H1 (cell line): ENCODE measurements around the gene ARF3. TPM values are rescaled to one million over a fixed set of nuclear protein-coding genes. Genes with fewer than 3 reads are reported as not detected.

Experiments
- CTCF ChIA-PET: fragments of 300-600 bp; sonication (Branson Sonifier 250); formaldehyde crosslinking; loops from one replicate; lab custom pipeline; 2021; ENCODE audit not compliant: partially characterized antibody; lab: Charles Lee
- POLR2A ChIA-PET: fragments of 300-600 bp; sonication (Branson Sonifier 250); formaldehyde crosslinking; loops from one replicate; lab custom pipeline; 2021; ENCODE audit warnings: inconsistent platforms; ENCODE audit not compliant: partially characterized antibody; lab: Charles Lee
- DNase-seq, 2 experiments: peaks; one replicate each; pipeline versions ENCODE4 v3.0.0 to v3.0.0-alpha.2; 2010 to 2022; ENCODE audit warnings: low spot score in 2 of 2, low read depth in 1 of 2, mixed read lengths in 1 of 2
- FAIRE-seq: peaks from 2 replicates; lab custom pipeline; 2011; peaks lifted over from hg19 to GRCh38; lab: Jason Lieb, UNC
- H2AFZ ChIP-seq: 2 replicates; pipeline ENCODE4 v1.8.1; 2012; ENCODE audit warnings: low read length, inconsistent platforms
- H2AK5ac ChIP-seq: 2 replicates; pipeline ENCODE4 v1.6.1; 2013; ENCODE audit warnings: low read depth, low read length
- H2BK120ac ChIP-seq: replicated peaks from 2 replicates; pipeline ENCODE3; 2013; ENCODE audit warnings: low read depth, low read length, inconsistent platforms
- H2BK12ac ChIP-seq: 2 replicates; pipeline ENCODE4 v1.6.1; 2013; ENCODE audit warnings: low read depth, low read length
- H2BK15ac ChIP-seq: 2 replicates; pipeline ENCODE4 v1.6.1; 2013; ENCODE audit warnings: low read length
- H2BK20ac ChIP-seq: 2 replicates; pipeline ENCODE4 v1.6.1; 2013; ENCODE audit warnings: low read length
- H2BK5ac ChIP-seq: 2 replicates; pipeline ENCODE4 v1.6.1; 2013; ENCODE audit warnings: low read depth, low read length
- H3K14ac ChIP-seq: 2 replicates; pipeline ENCODE4 v1.6.1; 2013; ENCODE audit warnings: inconsistent platforms; ENCODE audit not compliant: insufficient read length
- H3K18ac ChIP-seq: 2 replicates; pipeline ENCODE4 v1.6.1; 2013; ENCODE audit warnings: low read length; ENCODE audit errors: extremely low read depth
- H3K23ac ChIP-seq: 2 replicates; pipeline ENCODE4 v1.6.1; 2013; ENCODE audit warnings: inconsistent platforms; ENCODE audit not compliant: insufficient read length
- H3K23me2 ChIP-seq: 2 replicates; pipeline ENCODE4 v1.6.1; 2013; ENCODE audit warnings: low read depth, low read length
- H3K27ac ChIP-seq: 2 replicates; pipeline ENCODE4 v1.6.1; 2011; ENCODE audit warnings: low read depth, low read length, inconsistent platforms
- H3K27me3 ChIP-seq, 4 experiments: replicated peaks in 1 of 4; 1 replicate in 1 of 4; 2 replicates in 3 of 4; pipeline versions ENCODE4 v1.6.1 to v1.8.1; 2011 to 2013; ENCODE audit warnings: low read length in 3 of 4, mild to moderate bottlenecking in 3 of 4, inconsistent platforms in 2 of 4, mixed read lengths in 2 of 4, moderate library complexity in 1 of 4; ENCODE audit not compliant: control insufficient read depth in 3 of 4, insufficient read depth in 3 of 4; ENCODE audit errors: extremely low read depth in 1 of 4
- H3K36me3 ChIP-seq, 4 experiments: 2 replicates each; pipeline versions ENCODE4 v1.6.1 to v1.8.1; 2011 to 2013; ENCODE audit warnings: mild to moderate bottlenecking in 4 of 4, low read length in 3 of 4, moderate library complexity in 2 of 4, control low read depth in 1 of 4, inconsistent platforms in 1 of 4; ENCODE audit not compliant: insufficient read depth in 4 of 4, control insufficient read depth in 2 of 4
- H3K4ac ChIP-seq: replicated peaks from 2 replicates; pipeline ENCODE3; 2013; ENCODE audit warnings: low read length, low read depth, mixed read lengths, inconsistent platforms; ENCODE audit not compliant: insufficient read length
- H3K4me1 ChIP-seq, 4 experiments: replicated peaks in 1 of 4; 1 replicate in 1 of 4; 2 replicates in 3 of 4; pipeline versions ENCODE4 v1.6.1 to v1.8.1; 2011 to 2013; ENCODE audit warnings: low read length in 3 of 4, inconsistent platforms in 2 of 4, mixed read lengths in 1 of 4; ENCODE audit not compliant: insufficient read depth in 4 of 4, control insufficient read depth in 3 of 4
- H3K4me2 ChIP-seq, 2 experiments: 2 replicates each; pipeline versions ENCODE4 v1.6.1 to v1.8.1; 2011 to 2013; ENCODE audit warnings: low read depth in 2 of 2, low read length in 2 of 2, control low read depth in 1 of 2, inconsistent platforms in 1 of 2, mild to moderate bottlenecking in 1 of 2; ENCODE audit not compliant: insufficient read depth in 1 of 2
- H3K4me3 ChIP-seq, 4 experiments: fragments of 200-600, 300-600 bp in 1 of 4; sonication (generic), shearing (Covaris generic), sonication (Bioruptor Twin) in 1 of 4; 2 replicates each; pipeline versions ENCODE4 v1.5.1 to v1.8.1; 2011 to 2016; ENCODE audit warnings: low read length in 4 of 4, low read depth in 3 of 4, control low read depth in 2 of 4, inconsistent platforms in 2 of 4, mild to moderate bottlenecking in 2 of 4, mixed read lengths in 1 of 4, moderate library complexity in 1 of 4; ENCODE audit not compliant: insufficient read depth in 2 of 4; ENCODE audit errors: extremely low read depth in 1 of 4
- H3K56ac ChIP-seq: replicated peaks from 2 replicates; pipeline ENCODE3; 2013; ENCODE audit warnings: low read depth, mild to moderate bottlenecking, mixed read lengths, low read length, inconsistent platforms; ENCODE audit not compliant: insufficient read length
- H3K79me1 ChIP-seq: 2 replicates; pipeline ENCODE4 v1.6.1; 2013; ENCODE audit warnings: low read depth, low read length, control low read depth
- H3K79me2 ChIP-seq, 2 experiments: 2 replicates each; pipeline versions ENCODE4 v1.6.1 to v1.8.1; 2012 to 2013; ENCODE audit warnings: low read length in 2 of 2, mild to moderate bottlenecking in 2 of 2, inconsistent platforms in 1 of 2; ENCODE audit not compliant: insufficient read depth in 2 of 2, control insufficient read depth in 1 of 2
- H3K9ac ChIP-seq, 4 experiments: replicated peaks in 1 of 4; 1 replicate in 1 of 4; 2 replicates in 3 of 4; pipeline versions ENCODE4 v1.6.1 to v1.8.1; 2011 to 2013; ENCODE audit warnings: low read depth in 3 of 4, low read length in 3 of 4, control low read depth in 2 of 4, mild to moderate bottlenecking in 2 of 4, moderate library complexity in 2 of 4, inconsistent platforms in 1 of 4; ENCODE audit errors: extremely low read depth in 1 of 4
- H3K9me3 ChIP-seq, 2 experiments: 2 replicates each; pipeline versions ENCODE4 v1.6.1 to v1.8.1; 2012 to 2013; ENCODE audit warnings: mild to moderate bottlenecking in 2 of 2, moderate library complexity in 2 of 2, control low read depth in 1 of 2, inconsistent platforms in 1 of 2, low read depth in 1 of 2, low read length in 1 of 2, mixed read lengths in 1 of 2; ENCODE audit not compliant: insufficient read depth in 2 of 2
- H4K20me1 ChIP-seq, 2 experiments: replicated peaks in 1 of 2; 2 replicates each; pipeline versions ENCODE3 to v1.8.1; 2011 to 2013; ENCODE audit warnings: inconsistent platforms in 2 of 2, low read length in 2 of 2, mild to moderate bottlenecking in 1 of 2; ENCODE audit not compliant: insufficient read depth in 2 of 2, control insufficient read depth in 1 of 2
- H4K5ac ChIP-seq: 2 replicates; pipeline ENCODE4 v1.6.1; 2013; ENCODE audit warnings: low read length, low read depth, mixed read lengths, inconsistent platforms; ENCODE audit not compliant: insufficient read length
- H4K8ac ChIP-seq: 2 replicates; pipeline ENCODE4 v1.8.0; 2013; ENCODE audit warnings: mild to moderate bottlenecking, moderate library complexity, low read length, inconsistent platforms; ENCODE audit not compliant: insufficient read depth; ENCODE audit errors: extremely low read depth
- H4K91ac ChIP-seq: replicated peaks from 2 replicates; pipeline ENCODE3; 2013; ENCODE audit warnings: low read length, mixed read lengths, inconsistent platforms; ENCODE audit not compliant: insufficient read length
- ATF2 ChIP-seq: IDR thresholded peaks from 2 replicates; pipeline ENCODE4 v1.6.1; 2012; ENCODE audit warnings: low read length, inconsistent platforms
- EZH2 ChIP-seq: fragments of 200-600 bp; sonication (generic); IDR thresholded peaks from 2 replicates; pipeline ENCODE4 v1.7.1; 2012; ENCODE audit warnings: low read depth, mild to moderate bottlenecking, moderate library complexity, low read length, inconsistent platforms; ENCODE audit not compliant: severe bottlenecking
- RNF2 ChIP-seq: fragments of 200-900, 300-1000 bp; sonication (generic); IDR thresholded peaks from 2 replicates; pipeline ENCODE4 v1.7.1; 2016; ENCODE audit warnings: borderline replicate concordance, low read depth, mild to moderate bottlenecking, antibody characterized with exemption, low read length; ENCODE audit not compliant: poor library complexity, severe bottlenecking; ENCODE audit errors: missing control alignments
- SUZ12 ChIP-seq: fragments of 200-600 bp; sonication (generic); IDR thresholded peaks from 2 replicates; pipeline ENCODE4 v1.6.1; 2012; ENCODE audit warnings: mild to moderate bottlenecking, inconsistent platforms, low read length, moderate library complexity, mixed read lengths
- TEAD4 ChIP-seq: IDR thresholded peaks from 2 replicates; pipeline ENCODE4 v1.6.1; 2012; ENCODE audit warnings: low read depth, low read length, inconsistent platforms, mixed read lengths
- ZNF274 ChIP-seq: IDR thresholded peaks from 2 replicates; pipeline ENCODE4 v1.7.0; 2012; ENCODE audit warnings: low read length, borderline replicate concordance; ENCODE audit errors: extremely low read depth
- WGBS, 2 experiments: shearing (Covaris generic) in 1 of 2; methylation state at CpG; one replicate each; pipeline versions ENCODE4 v1.1.6 to v1.1.7; 2013 to 2015; ENCODE audit warnings: low lambda C conversion rate in 2 of 2, mixed read lengths in 2 of 2, inconsistent platforms in 1 of 2, low coverage in 1 of 2, missing lambda C conversion rate in 1 of 2; ENCODE audit not compliant: insufficient replicate concordance in 2 of 2, insufficient coverage in 1 of 2, insufficient read length in 1 of 2; ENCODE audit errors: extremely low coverage in 1 of 2, missing lambda C conversion rate in 1 of 2; 5-methylcytosine and 5-hydroxymethylcytosine counted together
- polyA plus RNA-seq, 7 experiments: library from polyadenylated mRNA; depleted of rRNA in 3 of 7; stranded (reverse) in 5 of 7; unstranded in 2 of 7; fragments of >200 nt in 5 of 7; fragments of 200-250 nt in 2 of 7; gene quantifications; 1 replicate in 5 of 7; 2 replicates in 1 of 7; 4 replicates in 1 of 7; pipeline versions ENCODE4 v1.2.1 to v1.2.3, GENCODE V29; 2011 to 2013; ENCODE audit warnings: missing spikeins in 2 of 7, mixed read lengths in 2 of 7
- total RNA-seq: library from RNA; stranded (reverse); fragmentation: NEBNext Ultra II Directional; extraction: Animal tissue kit (Norgen Biotek cat#: 25700); gene quantifications from 2 replicates; pipeline ENCODE4 v1.2.1, GENCODE V29; 2021

Gene ARF3
- total and polyA plus RNA-seq, 2 of the 8 experiments (the other 6 are each of a cell fraction or from before 2014, with no cell fraction given): 231 to 250 TPM

DNA sequence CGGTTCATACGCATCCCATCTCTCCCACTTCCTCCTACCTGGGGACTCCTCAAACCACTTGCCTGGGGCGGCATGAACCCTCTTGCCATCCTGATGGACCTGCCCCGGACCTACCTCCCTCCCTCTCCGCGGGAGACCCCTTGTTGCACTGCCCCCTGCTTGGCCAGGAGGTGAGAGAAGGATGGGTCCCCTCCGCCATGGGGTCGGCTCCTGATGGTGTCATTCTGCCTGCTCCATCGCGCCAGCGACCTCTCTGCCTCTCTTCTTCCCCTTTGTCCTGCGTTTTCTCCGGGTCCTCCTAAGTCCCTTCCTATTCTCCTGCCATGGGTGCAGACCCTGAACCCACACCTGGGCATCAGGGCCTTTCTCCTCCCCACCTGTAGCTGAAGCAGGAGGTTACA is 24.5 kb upstream of the ARF3 start:
- CTCF ChIA-PET: interaction anchor here (0.7 to 40.8 kb wide), 11 partner anchors 9 to 158 kb away, joined by 3 to 1336 read pairs (median 4); partner anchors contain the start of genes ARF3, DDN, WNT1 and WNT10B
- H4K20me1 ChIP-seq: peaks cover 5 to 8% of the 10 kb centered on the region in 2 experiments

More for the DNA sequence above, 24.5 kb upstream of the ARF3 start:
- Histone ChIP-seq H3K4me1 (peaks cover 0 to 35% (median 31%) of the 10 kb centered on the region in 4 experiments; a peak in 6 of 7 replicates), H2BK20ac (no peak overlapping the region), H2AFZ (no peak overlapping the region), H3K14ac (no peak overlapping the region), H3K18ac (no peak overlapping the region; the same call in 1 of the 2 replicates)
- no peak for DNase-seq
- POLR2A ChIA-PET: interaction anchor here (0.9 to 4.0 kb wide), 7 partner anchors 12 to 149 kb away, joined by 3 to 21 read pairs (median 8); partner anchors contain the start of genes RND1 and TUBA1B
- TF ChIP-seq EZH2 (peak; percentile 84), TEAD4 (no peak), ATF2 (no peak), RNF2 (peak; percentile 49), SUZ12 (peak; percentile 93), ZNF274 (no peak)
- TF ChIP-seq, all 59 proteins: peak for 3
- H2BK12ac ChIP-seq: peak overlapping the region; percentile 98; the same call in 1 of the 2 replicates
- no peak overlapping the region for H4K5ac ChIP-seq
- no peak for FAIRE-seq
- no peaks in the 10 kb centered on the region for H3K9me3 ChIP-seq
- H3K23ac ChIP-seq: no peak overlapping the region
- H4K91ac ChIP-seq: no peak overlapping the region
- H3K4me3 ChIP-seq: peak overlapping the region in 3 of 4 experiments; percentile 35 to 57 (median 45); a peak in 4 of 8 replicates
- no peak overlapping the region for H4K8ac ChIP-seq
- H3K36me3 ChIP-seq: peaks cover 0 to 6% (median 0%) of the 10 kb centered on the region in 4 experiments; a peak in 1 of 8 replicates
- peaks cover 79 to 97% (median 93%) of the 10 kb centered on the region in 4 experiments for H3K27me3 ChIP-seq
- no peak overlapping the region for H3K56ac ChIP-seq
- H3K27ac ChIP-seq: no peak overlapping the region
- H2AK5ac ChIP-seq: no peak overlapping the region
- 14% methylated on average over 9 of the region's 13 CpGs; no CpG with 5 or more reads in 1 of the 2 experiments for WGBS, 2 experiments
- no peaks in the 10 kb centered on the region for H3K79me1 ChIP-seq
- H3K79me2 ChIP-seq: no peaks in the 10 kb centered on the region
- peak overlapping the region; percentile 65 for H3K4me2 ChIP-seq
- H3K9ac ChIP-seq: no peak overlapping the region
- H2BK120ac ChIP-seq: no peak overlapping the region
- H3K4ac ChIP-seq: no peak overlapping the region
- H3K23me2 ChIP-seq: peaks cover 15% of the 10 kb centered on the region
- no peak overlapping the region for H2BK5ac ChIP-seq
- H2BK15ac ChIP-seq: 0 out of 2 replicates have a peak overlapping the region, but pooled peaks have one; percentile 98
